ENCODE data around the gene CHD6.

CHD6 gene

DNA sequence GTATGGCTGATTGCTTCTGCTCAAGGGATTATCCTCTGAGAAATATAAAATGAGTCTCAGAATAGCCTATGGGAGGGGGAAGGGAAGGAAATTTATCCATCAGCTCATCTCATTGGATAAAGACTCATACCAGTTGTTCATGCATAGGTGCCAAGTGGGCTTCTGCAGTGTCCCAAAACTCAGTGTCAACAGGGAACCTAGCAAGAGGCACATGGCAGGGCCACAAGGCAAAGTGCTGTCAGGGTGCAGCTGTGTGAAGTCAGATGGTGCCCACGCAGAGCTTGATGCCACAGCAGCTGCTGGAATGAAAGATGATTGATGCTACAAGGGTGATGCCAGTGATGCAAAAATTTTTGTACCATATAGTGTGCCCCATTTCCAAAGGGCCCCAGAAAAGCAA lies 3.2 kb upstream of the CHD6 start:
- peaks cover 4% of the 10 kb centered on the region for H3K27me3 Mint-ChIP-seq (ENCODE audit: low read depth)
- H3K27ac Mint-ChIP-seq: no peak overlapping the region
- peaks cover 30% of the 10 kb centered on the region for H3K4me1 Mint-ChIP-seq
- H3K9me3 Mint-ChIP-seq: no peaks in the 10 kb centered on the region
- TF ChIP-seq, protein P1, sequence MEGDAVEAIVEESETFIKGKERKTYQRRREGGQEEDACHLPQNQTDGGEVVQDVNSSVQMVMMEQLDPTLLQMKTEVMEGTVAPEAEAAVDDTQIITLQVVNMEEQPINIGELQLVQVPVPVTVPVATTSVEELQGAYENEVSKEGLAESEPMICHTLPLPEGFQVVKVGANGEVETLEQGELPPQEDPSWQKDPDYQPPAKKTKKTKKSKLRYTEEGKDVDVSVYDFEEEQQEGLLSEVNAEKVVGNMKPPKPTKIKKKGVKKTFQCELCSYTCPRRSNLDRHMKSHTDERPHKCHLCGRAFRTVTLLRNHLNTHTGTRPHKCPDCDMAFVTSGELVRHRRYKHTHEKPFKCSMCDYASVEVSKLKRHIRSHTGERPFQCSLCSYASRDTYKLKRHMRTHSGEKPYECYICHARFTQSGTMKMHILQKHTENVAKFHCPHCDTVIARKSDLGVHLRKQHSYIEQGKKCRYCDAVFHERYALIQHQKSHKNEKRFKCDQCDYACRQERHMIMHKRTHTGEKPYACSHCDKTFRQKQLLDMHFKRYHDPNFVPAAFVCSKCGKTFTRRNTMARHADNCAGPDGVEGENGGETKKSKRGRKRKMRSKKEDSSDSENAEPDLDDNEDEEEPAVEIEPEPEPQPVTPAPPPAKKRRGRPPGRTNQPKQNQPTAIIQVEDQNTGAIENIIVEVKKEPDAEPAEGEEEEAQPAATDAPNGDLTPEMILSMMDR (IDR thresholded peaks at IDR 0.05; ENCODE audit: unreplicated experiment in 3 of 3): no peak
- no peaks in the 10 kb centered on the region for H3K36me3 Mint-ChIP-seq (ENCODE audit: low read depth)
- H3K4me3 Mint-ChIP-seq: no peak overlapping the region

GRCh38 chr20:41619360-41620100 lies 1.4 kb upstream of the CHD6 start:
- H3K4me1 Mint-ChIP-seq: peaks cover 47% of the 10 kb centered on the region
- TF ChIP-seq, protein P1 (IDR thresholded peaks at IDR 0.05; ENCODE audit: unreplicated experiment in 3 of 3): no peak
- H3K9me3 Mint-ChIP-seq: no peaks in the 10 kb centered on the region
- peak overlapping the region; percentile 79 to 88 (median 88) for H3K4me3 Mint-ChIP-seq
- peaks cover 4% of the 10 kb centered on the region for H3K27me3 Mint-ChIP-seq (ENCODE audit: low read depth)
- no peaks in the 10 kb centered on the region for H3K36me3 Mint-ChIP-seq (ENCODE audit: low read depth)
- H3K27ac Mint-ChIP-seq: peak overlapping the region; percentile 73 to 83 (median 73)

DNA sequence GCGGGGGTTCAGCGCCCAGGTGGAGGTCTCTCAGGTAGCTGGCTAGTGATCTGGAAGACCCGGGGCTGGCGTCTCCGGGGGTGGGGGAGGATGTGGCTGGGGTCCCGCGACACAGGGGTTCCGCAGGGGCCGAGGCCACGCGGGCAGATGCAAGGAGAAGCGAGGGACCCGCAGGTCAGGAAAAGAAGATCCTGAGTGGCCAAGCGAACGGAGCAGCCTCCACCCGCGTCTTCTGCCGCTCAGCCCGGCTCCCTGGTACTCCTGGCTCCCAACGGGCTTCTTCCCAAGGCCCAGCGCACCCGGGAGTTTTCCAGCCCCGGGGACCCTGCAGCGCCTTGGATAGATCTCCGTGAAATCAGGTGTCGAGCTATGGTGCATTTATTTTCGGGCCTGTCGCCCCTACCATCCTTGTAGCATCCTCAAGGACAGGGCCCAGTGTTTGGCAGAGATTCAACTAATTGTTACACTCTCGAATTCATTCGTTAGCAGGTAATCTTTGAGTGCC lies 682 bp upstream of the CHD6 start:
- Mint-ChIP-seq H3K9me3 (no peaks in the 10 kb centered on the region), H3K27me3 (ENCODE audit: low read depth) (peaks cover 4% of the 10 kb centered on the region), H3K36me3 (ENCODE audit: low read depth) (no peaks in the 10 kb centered on the region), H3K4me3 (peak overlapping the region; percentile 79 to 88 (median 88)), H3K27ac (peak overlapping the region; percentile 73 to 93 (median 83)), H3K4me1 (peaks cover 52% of the 10 kb centered on the region)
- TF ChIP-seq, protein P1 (IDR thresholded peaks at IDR 0.05; ENCODE audit: unreplicated experiment in 3 of 3): no peak

GRCh38 chr20:41617059-41617901 lies 897 bp downstream of the CHD6 start:
- Mint-ChIP-seq H3K27me3 (ENCODE audit: low read depth) (peaks cover 4% of the 10 kb centered on the region), H3K4me1 (peaks cover 60% of the 10 kb centered on the region), H3K4me3 (peak overlapping the region; percentile 83 to 99 (median 95)), H3K9me3 (no peaks in the 10 kb centered on the region), H3K36me3 (ENCODE audit: low read depth) (no peaks in the 10 kb centered on the region), H3K27ac (peak overlapping the region; percentile 91 to 94 (median 93))
- TF ChIP-seq, protein P1 (IDR thresholded peaks at IDR 0.05; ENCODE audit: unreplicated experiment in 3 of 3): no peak

DNA sequence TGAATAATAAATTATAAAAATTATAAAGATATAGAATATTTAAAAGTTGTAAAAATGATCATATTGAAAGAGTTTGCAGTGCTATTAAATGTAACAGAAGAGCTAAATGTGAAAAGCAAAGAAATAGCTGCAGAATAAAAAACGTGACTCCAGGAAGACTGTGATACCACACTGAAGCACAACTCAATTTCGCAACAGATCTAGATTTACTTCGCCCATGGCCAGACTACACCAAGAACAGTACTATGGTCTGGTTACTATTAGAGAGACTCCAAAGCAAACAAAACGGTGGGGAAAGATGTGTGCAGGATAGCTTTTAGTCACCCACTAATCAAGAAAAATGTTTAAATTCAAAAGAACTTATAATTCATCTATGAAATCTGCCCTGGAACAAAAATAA lies 1.9 kb downstream of the CHD6 start:
- TF ChIP-seq, protein P1 (IDR thresholded peaks at IDR 0.05; ENCODE audit: unreplicated experiment in 3 of 3): no peak
- Mint-ChIP-seq H3K4me3 (peak overlapping the region; percentile 83 to 99 (median 95)), H3K27ac (peak overlapping the region; percentile 31 to 91 (median 40)), H3K27me3 (ENCODE audit: low read depth) (peaks cover 4% of the 10 kb centered on the region), H3K36me3 (ENCODE audit: low read depth) (no peaks in the 10 kb centered on the region), H3K9me3 (no peaks in the 10 kb centered on the region), H3K4me1 (peaks cover 63% of the 10 kb centered on the region)

All from nephron (organoid).